HL-60 (cell line): ENCODE data around the gene ENOSF1.

Experiments
- DNase-seq, 2 experiments: peaks; one replicate each; pipeline ENCODE4 v3.0.0-alpha.2; 2010 to 2020; ENCODE audit warnings: low read depth in 1 of 2, low spot score in 1 of 2
- H3K27ac ChIP-seq: fragments of 250-450 bp; sonication (Bioruptor Pico); replicated peaks from 2 replicates; pipeline ENCODE4 v1.5.1; 2020; ENCODE audit warnings: mild to moderate bottlenecking, moderate library complexity
- H3K27me3 ChIP-seq: fragments of 250-450 bp; sonication (Bioruptor Pico); 2 replicates; pipeline ENCODE4 v1.5.1; 2021; ENCODE audit warnings: mild to moderate bottlenecking, moderate library complexity; ENCODE audit not compliant: insufficient read depth, poor library complexity, severe bottlenecking
- H3K4me3 ChIP-seq: replicated peaks from 2 replicates; pipeline ENCODE4 v1.5.1; 2011; ENCODE audit warnings: mild to moderate bottlenecking, control low read depth, low read length; ENCODE audit not compliant: insufficient read depth
- CTCF ChIP-seq: IDR thresholded peaks from one replicate; pipeline ENCODE4 v1.5.1; 2011; ENCODE audit warnings: low read length, control low read depth, inconsistent platforms; ENCODE audit not compliant: insufficient read depth
- GABPA ChIP-seq: IDR thresholded peaks from 2 replicates; pipeline ENCODE4 v1.6.1; 2012; ENCODE audit warnings: low read depth
- POLR2AphosphoS5 ChIP-seq: IDR thresholded peaks from 2 replicates; pipeline ENCODE4 v1.6.1; 2012; ENCODE audit warnings: low read depth
- REST ChIP-seq: IDR thresholded peaks from 2 replicates; pipeline ENCODE4 v1.6.1; 2012; ENCODE audit warnings: low read depth; ENCODE audit not compliant: insufficient replicate concordance
- SPI1 ChIP-seq: IDR thresholded peaks from 2 replicates; pipeline ENCODE4 v1.6.1; 2012; ENCODE audit warnings: low read depth, mild to moderate bottlenecking, borderline replicate concordance

The ENOSF1 gene

GRCh38 chr18:635171-635570 lies 77.3 kb downstream of the ENOSF1 start:
- Histone ChIP-seq H3K27me3 (no peaks in the 10 kb centered on the region), H3K4me3 (no peak overlapping the region), H3K27ac (no peak overlapping the region)
- TF ChIP-seq CTCF (no peak), REST (no peak)
- no peak for DNase-seq

- DNase-seq = no peak
- Histone ChIP-seq H3K27me3 (no peaks in the 10 kb centered on the region), H3K27ac (no peak overlapping the region), H3K4me3 (no peak overlapping the region)
- TF ChIP-seq REST = no peak
- TF ChIP-seq SPI1 = no peak
- TF ChIP-seq GABPA = no peak
- no peak for TF ChIP-seq CTCF
- TF ChIP-seq POLR2AphosphoS5 = no peak
These were observed 77.8 kb downstream of the ENOSF1 start for GRCh38 chr18:634551-635045.

- no peak for DNase-seq
- TF ChIP-seq REST = no peak
- no peak for TF ChIP-seq POLR2AphosphoS5
- no peak overlapping the region for H3K4me3 ChIP-seq
- no peak overlapping the region for H3K27ac ChIP-seq
- no peaks in the 10 kb centered on the region for H3K27me3 ChIP-seq
These were observed 80.9 kb downstream of the ENOSF1 start for GRCh38 chr18:631560-631959.
